DMS153 treated with DMSO at 0.1 percent for 48 hours (cell line): ENCODE measurements around the gene SELENOO.
A peak's percentile ranks its signal among the peaks of the same experiment; 100 is the strongest.
"Not testable (repeated sequence)": the region's sequence is repeated elsewhere in the genome, so short reads cannot be mapped to it uniquely, and the experiment has no call there.

Experiments
- DNase-seq: peaks from one replicate; lab custom pipeline; 2025; ENCODE audit not compliant: unreplicated experiment; lab: John Stamatoyannopoulos, UW

Gene SELENOO, protein sequence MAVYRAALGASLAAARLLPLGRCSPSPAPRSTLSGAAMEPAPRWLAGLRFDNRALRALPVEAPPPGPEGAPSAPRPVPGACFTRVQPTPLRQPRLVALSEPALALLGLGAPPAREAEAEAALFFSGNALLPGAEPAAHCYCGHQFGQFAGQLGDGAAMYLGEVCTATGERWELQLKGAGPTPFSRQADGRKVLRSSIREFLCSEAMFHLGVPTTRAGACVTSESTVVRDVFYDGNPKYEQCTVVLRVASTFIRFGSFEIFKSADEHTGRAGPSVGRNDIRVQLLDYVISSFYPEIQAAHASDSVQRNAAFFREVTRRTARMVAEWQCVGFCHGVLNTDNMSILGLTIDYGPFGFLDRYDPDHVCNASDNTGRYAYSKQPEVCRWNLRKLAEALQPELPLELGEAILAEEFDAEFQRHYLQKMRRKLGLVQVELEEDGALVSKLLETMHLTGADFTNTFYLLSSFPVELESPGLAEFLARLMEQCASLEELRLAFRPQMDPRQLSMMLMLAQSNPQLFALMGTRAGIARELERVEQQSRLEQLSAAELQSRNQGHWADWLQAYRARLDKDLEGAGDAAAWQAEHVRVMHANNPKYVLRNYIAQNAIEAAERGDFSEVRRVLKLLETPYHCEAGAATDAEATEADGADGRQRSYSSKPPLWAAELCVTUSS

GRCh38 chr22:50200461-50201190, at the start of gene SELENOO:
SELENOO (plus strand) TSS chr22:50201011; CDS start chr22:50201037, 26 bp downstream.
- peak; percentile 55 for DNase-seq

DNA sequence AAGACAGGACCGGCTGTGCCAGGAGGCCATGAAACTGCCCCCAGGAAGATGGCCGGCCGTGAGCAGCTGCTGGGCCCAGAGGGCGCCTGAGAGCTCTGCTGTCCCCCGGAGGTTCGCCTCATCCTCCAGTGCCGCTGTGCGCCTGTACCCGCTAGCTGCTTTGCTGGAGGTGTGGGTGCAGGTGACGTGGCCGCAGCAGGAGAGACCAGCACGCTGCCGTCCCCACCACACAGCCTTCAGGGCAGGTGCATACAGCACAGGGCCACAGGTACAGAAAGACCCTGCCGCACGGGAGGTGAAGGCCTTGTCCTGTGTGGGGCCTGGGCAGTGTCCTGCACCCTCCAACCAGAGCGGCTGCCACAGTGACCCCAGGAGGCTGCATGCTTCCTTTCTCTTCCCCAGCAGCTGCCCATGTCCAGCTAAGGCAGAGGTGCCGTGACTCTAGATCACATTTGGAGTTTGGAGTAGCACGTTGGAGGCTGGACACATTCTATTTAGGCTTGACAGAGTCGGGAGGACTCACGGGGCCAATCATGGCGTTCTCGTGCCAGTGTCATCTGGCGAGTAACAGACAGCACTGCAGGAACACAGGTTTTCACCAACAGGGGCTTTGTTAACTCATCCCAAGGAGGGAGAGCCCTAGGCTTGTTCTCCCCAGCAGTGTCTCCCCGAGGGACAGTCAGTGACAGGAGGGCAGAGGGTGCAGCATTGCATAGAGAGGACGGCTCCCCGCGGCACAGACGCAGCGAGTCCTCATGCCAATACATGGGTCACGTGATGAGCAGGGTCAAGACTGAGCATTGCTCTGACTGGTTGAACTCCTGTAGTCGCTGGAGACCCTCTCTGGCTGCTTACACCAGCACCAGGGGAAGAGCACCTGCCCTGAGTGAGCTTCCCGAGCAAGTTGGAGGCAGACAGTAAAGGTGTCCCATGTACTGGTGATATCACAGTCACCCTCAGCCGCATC, 49.0 kb upstream of the SELENOO start:
- no peak for DNase-seq

GRCh38 chr22:50153056-50153755, 47.6 kb upstream of the SELENOO start:
- no peak for DNase-seq

- DNase-seq: no peak
These were observed 47.1 kb upstream of the SELENOO start for GRCh38 chr22:50153756-50154140.

- DNase-seq: no peak
These were observed 43.0 kb upstream of the SELENOO start for GRCh38 chr22:50157709-50158375.

- DNase-seq: no peak
These were observed 39.9 kb upstream of the SELENOO start for GRCh38 chr22:50160947-50161346.

DNA sequence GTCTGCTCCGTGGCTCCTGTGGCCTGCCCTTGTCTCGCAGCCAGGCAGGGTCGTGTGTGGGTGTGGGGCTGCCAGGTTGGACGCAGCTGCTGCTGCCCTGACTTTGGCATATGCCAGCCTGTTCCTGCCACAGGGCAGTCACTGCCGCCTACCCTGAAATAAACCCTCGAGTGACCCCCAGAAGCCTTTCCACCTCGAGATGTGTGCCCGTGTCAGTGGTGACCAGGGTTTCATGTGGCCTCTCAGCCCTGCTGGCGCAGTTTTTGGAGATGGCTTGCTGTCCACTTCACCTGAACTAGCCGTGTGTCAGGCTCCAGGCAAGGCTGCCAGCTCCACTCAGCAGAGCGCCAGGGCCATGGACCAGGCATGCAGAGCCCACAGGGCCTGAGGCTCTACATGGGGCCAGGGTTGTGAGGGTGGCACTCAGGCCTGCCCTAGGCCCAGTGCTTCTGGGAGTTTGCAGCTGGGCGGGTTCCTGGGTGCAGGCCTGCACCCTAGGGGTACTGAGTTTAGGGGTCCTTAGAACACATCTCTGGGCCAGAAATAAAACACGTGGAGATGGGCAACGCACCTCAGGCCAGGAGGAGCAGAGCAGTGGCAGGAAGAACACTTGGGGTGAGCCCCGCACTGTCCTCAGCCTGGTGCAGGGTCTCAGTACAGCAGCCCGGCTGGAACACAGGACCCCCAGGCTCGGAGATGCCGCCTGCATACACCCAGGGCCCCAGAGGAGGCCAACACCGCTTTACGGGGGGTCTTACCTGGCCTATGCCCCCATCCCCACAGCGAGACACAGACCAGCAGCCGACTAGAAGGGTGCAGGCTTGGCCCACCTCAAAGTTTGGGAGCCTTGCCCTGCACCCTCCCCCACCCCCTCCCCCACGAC, 39.1 kb upstream of the SELENOO start:
- no peak for DNase-seq

- DNase-seq: no peak
These were observed 38.3 kb upstream of the SELENOO start for GRCh38 chr22:50162391-50162956.

- DNase-seq: no peak
These were observed 35.2 kb upstream of the SELENOO start for GRCh38 chr22:50165436-50166123.

GRCh38 chr22:50167689-50168489, 32.9 kb upstream of the SELENOO start:
- no peak for DNase-seq

DNA sequence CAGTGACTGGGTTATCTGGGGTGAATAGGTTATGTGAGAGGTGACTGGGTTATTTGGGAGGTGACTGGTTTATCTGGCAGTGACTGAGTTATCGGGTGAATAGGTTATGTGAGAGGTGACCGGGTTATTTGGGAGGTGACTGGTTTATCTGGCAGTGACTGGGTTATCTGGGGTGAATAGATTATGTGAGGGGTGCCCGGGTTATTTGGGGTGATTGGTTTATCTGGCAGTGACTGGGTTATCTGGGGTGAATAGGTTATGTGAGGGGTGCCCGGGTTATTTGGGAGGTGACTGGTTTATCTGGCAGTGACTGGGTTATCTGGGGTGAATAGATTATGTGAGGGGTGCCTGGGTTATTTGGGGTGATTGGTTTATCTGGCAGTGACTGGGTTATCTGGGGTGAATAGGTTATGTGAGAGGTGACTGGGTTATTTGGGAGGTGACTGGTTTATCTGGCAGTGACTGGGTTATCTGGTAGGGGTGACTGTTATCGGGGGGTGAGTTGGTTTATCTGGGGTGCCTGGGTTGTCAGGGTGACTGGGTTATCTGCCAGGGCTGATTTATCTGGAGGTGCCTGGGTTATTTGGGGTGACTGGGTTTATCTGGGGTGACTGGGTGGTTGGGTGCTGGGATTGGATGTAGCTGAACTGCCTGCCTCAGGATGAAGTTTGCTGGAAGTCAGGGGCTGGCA, 32.2 kb upstream of the SELENOO start:
- not testable (repeated sequence) for DNase-seq

DNA sequence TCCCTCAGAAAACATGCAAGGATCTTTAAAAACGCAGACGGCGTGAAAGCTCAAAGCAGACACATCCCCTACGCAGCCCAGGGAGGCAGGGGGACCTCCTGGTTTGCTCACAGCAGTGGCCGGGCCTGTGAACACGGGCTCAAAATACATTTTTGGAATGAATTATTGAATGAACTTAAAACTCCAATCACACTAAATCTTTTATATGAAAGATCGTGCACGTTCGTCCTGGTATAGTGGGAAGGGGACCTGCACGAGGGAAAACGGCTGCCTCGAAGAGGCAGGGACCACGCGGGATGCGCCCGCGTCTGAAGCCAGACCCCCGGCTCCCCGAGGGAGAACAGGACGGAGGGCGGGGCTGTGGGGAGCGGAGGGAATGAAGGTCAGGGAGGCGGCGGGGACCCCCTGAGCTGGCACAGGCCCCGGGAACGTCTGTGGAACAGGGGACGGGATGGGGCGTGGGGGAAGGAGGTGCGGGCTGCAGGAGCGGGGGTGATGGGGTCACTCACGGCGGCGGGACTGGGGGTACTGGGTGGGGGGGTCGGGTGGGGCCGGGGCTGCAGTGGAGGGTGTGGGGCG, 31.5 kb upstream of the SELENOO start:
- DNase-seq: no peak

GRCh38 chr22:50169774-50170341, 31.0 kb upstream of the SELENOO start:
- no peak for DNase-seq

- no peak for DNase-seq
These were observed 30.1 kb upstream of the SELENOO start, which contains the start of gene PANX2 for GRCh38 chr22:50170453-50171318. PANX2 (plus strand) TSS chr22:50170731; CDS start chr22:50170731, 0 bp downstream.
